Endothelial cell of umbilical vein (primary cell): ENCODE measurements around the gene SH3GLB2. TPM values are rescaled to one million over a fixed set of nuclear protein-coding genes. Genes with fewer than 3 reads are reported as not detected.

Source experiments
- BruUV-seq: library from RNA; stranded (reverse); fragments of 400-500 nt; replicated peaks from 2 replicates; lab custom pipeline; 2021; lab: Mats Ljungman, UMichigan
- CTCF ChIA-PET: fragments of 300-600, 350-600 bp; sonication (Branson Sonifier 250); formaldehyde crosslinking; loops from one replicate; lab custom pipeline; 2021; ENCODE audit warnings: antibody characterized with exemption, inconsistent platforms; lab: Charles Lee
- POLR2A ChIA-PET: fragments of 300-600, 350-600 bp; sonication (Branson Sonifier 250); formaldehyde crosslinking; loops from one replicate; lab custom pipeline; 2021; ENCODE audit warnings: antibody characterized with exemption, inconsistent platforms; lab: Charles Lee
- DNase-seq: peaks from one replicate; pipeline ENCODE4 v3.0.0-alpha.2; 2011; ENCODE audit warnings: low read depth, low spot score
- FAIRE-seq: peaks from 2 replicates; lab custom pipeline; 2011; peaks lifted over from hg19 to GRCh38; lab: Jason Lieb, UNC
- H2AFZ ChIP-seq: 2 replicates; pipeline ENCODE4 v1.6.0; 2012; ENCODE audit warnings: low read depth, low read length, control low read depth, inconsistent platforms
- H3K27ac ChIP-seq: 2 replicates; pipeline ENCODE4 v1.5.1; 2011; ENCODE audit warnings: low read depth, mild to moderate bottlenecking, control low read depth, low read length, moderate library complexity; ENCODE audit not compliant: insufficient read depth
- H3K27me3 ChIP-seq, 2 experiments: 2 replicates each; pipeline versions ENCODE4 v1.6.0 to v1.6.1; 2011; ENCODE audit warnings: low read length in 2 of 2, mixed read lengths in 1 of 2; ENCODE audit not compliant: control insufficient read depth in 2 of 2, insufficient read depth in 2 of 2
- H3K36me3 ChIP-seq, 2 experiments: 2 replicates in 1 of 2; 3 replicates in 1 of 2; pipeline ENCODE4 v1.5.1; 2011; ENCODE audit warnings: low read length in 2 of 2, mild to moderate bottlenecking in 1 of 2, moderate library complexity in 1 of 2; ENCODE audit not compliant: control insufficient read depth in 2 of 2, insufficient read depth in 2 of 2; ENCODE audit errors: extremely low read depth in 1 of 2
- H3K4me1 ChIP-seq: 3 replicates; pipeline ENCODE4 v1.5.1; 2011; ENCODE audit warnings: mild to moderate bottlenecking, low read length; ENCODE audit not compliant: control insufficient read depth, insufficient read depth; ENCODE audit errors: extremely low read depth
- H3K4me2 ChIP-seq: 2 replicates; pipeline ENCODE4 v1.6.1; 2011; ENCODE audit warnings: low read length, control low read depth, mixed read lengths; ENCODE audit not compliant: insufficient read depth
- H3K4me3 ChIP-seq, 3 experiments: fragments of 200-600 bp in 1 of 3; sonication (generic), shearing (Covaris generic) in 1 of 3; replicated peaks in 1 of 3; 2 replicates each; pipeline ENCODE4 v1.5.1; 2011 to 2016; ENCODE audit warnings: control low read depth in 3 of 3, low read length in 3 of 3, mild to moderate bottlenecking in 2 of 3, inconsistent platforms in 1 of 3, low read depth in 1 of 3, moderate library complexity in 1 of 3; ENCODE audit not compliant: insufficient read depth in 1 of 3
- H3K79me2 ChIP-seq: 2 replicates; pipeline ENCODE4 v1.6.0; 2012; ENCODE audit warnings: low read length, inconsistent platforms; ENCODE audit not compliant: control insufficient read depth, insufficient read depth
- H3K9ac ChIP-seq: replicated peaks from 2 replicates; pipeline ENCODE3; 2011; ENCODE audit warnings: low read length, control low read depth; ENCODE audit not compliant: insufficient read depth; ENCODE audit errors: extremely low read depth
- H3K9me1 ChIP-seq: replicated peaks from 3 replicates; pipeline ENCODE4 v1.6.0; 2011; ENCODE audit warnings: mild to moderate bottlenecking, low read length; ENCODE audit not compliant: control insufficient read depth, insufficient read depth; ENCODE audit errors: extremely low read depth
- H3K9me3 ChIP-seq: replicated peaks from 2 replicates; pipeline ENCODE4 v1.5.1; 2012; ENCODE audit warnings: low read length, inconsistent platforms; ENCODE audit not compliant: control insufficient read depth, insufficient read depth
- H4K20me1 ChIP-seq: replicated peaks from 2 replicates; pipeline ENCODE3; 2011; ENCODE audit warnings: mild to moderate bottlenecking, low read length; ENCODE audit not compliant: control insufficient read depth, insufficient read depth; ENCODE audit errors: extremely low read depth
- EZH2 ChIP-seq: IDR thresholded peaks from 2 replicates; pipeline ENCODE4 v1.6.1; 2012; ENCODE audit warnings: borderline replicate concordance, low read depth, mild to moderate bottlenecking, moderate library complexity, low read length, inconsistent platforms; ENCODE audit not compliant: severe bottlenecking
- GATA2 ChIP-seq: IDR thresholded peaks from 2 replicates; pipeline ENCODE4 v1.7.0; 2011; ENCODE audit warnings: low read depth, mild to moderate bottlenecking, moderate library complexity, mixed read lengths, low read length; ENCODE audit not compliant: insufficient read length, insufficient read depth
- JUN ChIP-seq: IDR thresholded peaks from 2 replicates; pipeline ENCODE4 v1.6.1; 2011; ENCODE audit warnings: borderline replicate concordance, low read depth; ENCODE audit not compliant: insufficient read length, insufficient read depth
- POLR2A ChIP-seq: IDR thresholded peaks from 2 replicates; pipeline ENCODE4 v1.6.1; 2012; ENCODE audit warnings: low read depth, mild to moderate bottlenecking, control low read depth, low read length
- dilution Hi-C: fragments of 300-500 bp; cut with MboI; formaldehyde crosslinking; loops from one replicate; pipeline ENCODE4 v1.15.0; 2019; ENCODE audit warnings: low sequenced_read_pairs; ENCODE audit not compliant: extremely low pct_ligation_motif_present
- intact Hi-C: fragments of 100-400 bp; cut with micrococcal nuclease; formaldehyde crosslinking; loops from one replicate; pipeline ENCODE4 v1.10.0; 2022
- polyA plus RNA-seq, 4 experiments: library from polyadenylated mRNA; depleted of rRNA in 3 of 4; stranded (reverse) in 3 of 4; unstranded in 1 of 4; fragments of >200 nt; gene quantifications; 2 replicates each; pipeline versions ENCODE4 v1.2.1 to v1.2.3, GENCODE V29; 2011 to 2012; ENCODE audit warnings: missing spikeins in 1 of 4
- total RNA-seq: library from RNA; stranded (reverse); gene quantifications from 2 replicates; pipeline ENCODE4 v1.2.3, GENCODE V29; 2021

SH3GLB2 gene
- total and polyA plus RNA-seq, 2 donors (not counting 3 experiments of a cell fraction or from before 2014, with no cell fraction given), result 58.8 to 77.5 TPM

DNA sequence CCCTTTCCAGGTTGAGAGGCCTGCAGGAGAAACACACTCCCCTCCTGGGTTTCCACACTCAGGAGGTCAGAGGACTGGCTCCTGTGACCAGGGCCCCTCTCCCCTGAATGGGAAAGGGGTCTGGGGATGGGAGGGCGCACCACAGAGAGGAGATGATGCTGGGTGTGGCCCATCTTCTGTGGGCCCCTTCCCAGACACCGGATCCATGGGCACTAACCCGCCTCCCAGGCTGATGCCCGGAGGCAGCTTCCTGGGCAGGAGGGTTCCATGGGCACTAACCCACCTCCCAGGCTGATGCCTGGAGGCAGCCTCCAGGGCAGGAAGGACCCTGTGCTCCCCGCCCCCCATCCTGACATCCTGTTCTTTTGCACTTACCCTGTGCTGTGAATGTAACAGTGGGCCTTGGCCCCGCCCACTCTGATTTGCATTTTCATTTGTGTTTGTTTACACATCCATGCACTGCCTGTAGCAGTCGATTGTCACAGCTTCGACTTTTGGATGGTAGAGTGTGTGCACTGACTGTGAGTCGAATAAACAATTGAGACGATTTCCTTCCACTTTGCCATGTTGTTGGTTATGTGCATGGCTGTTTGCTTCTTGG lies 43.5 kb upstream of the SH3GLB2 start:
- DNase-seq, result no peak
- Histone ChIP-seq H3K4me1 (no peaks in the 10 kb centered on the region), H3K4me2 (no peak overlapping the region), H3K27me3 (no peaks in the 10 kb centered on the region), H3K9me1 (no peaks in the 10 kb centered on the region), H3K9ac (no peak overlapping the region), H3K79me2 (no peaks in the 10 kb centered on the region), H3K4me3 (no peak overlapping the region), H3K9me3 (no peaks in the 10 kb centered on the region), H2AFZ (no peak overlapping the region), H3K36me3 (peaks cover 0 to 20% of the 10 kb centered on the region in 2 experiments), H4K20me1 (no peaks in the 10 kb centered on the region), H3K27ac (no peak overlapping the region)
- intact Hi-C loops (no loop called here), dilution Hi-C loops (no loop called here)
- BruUV-seq, result no TSS peak
- ChIA-PET POLR2A (no interaction called here), CTCF (no interaction called here)
- TF ChIP-seq EZH2, result no peak
- TF ChIP-seq JUN, result no peak
- TF ChIP-seq POLR2A, result no peak
- FAIRE-seq, result no peak

DNA sequence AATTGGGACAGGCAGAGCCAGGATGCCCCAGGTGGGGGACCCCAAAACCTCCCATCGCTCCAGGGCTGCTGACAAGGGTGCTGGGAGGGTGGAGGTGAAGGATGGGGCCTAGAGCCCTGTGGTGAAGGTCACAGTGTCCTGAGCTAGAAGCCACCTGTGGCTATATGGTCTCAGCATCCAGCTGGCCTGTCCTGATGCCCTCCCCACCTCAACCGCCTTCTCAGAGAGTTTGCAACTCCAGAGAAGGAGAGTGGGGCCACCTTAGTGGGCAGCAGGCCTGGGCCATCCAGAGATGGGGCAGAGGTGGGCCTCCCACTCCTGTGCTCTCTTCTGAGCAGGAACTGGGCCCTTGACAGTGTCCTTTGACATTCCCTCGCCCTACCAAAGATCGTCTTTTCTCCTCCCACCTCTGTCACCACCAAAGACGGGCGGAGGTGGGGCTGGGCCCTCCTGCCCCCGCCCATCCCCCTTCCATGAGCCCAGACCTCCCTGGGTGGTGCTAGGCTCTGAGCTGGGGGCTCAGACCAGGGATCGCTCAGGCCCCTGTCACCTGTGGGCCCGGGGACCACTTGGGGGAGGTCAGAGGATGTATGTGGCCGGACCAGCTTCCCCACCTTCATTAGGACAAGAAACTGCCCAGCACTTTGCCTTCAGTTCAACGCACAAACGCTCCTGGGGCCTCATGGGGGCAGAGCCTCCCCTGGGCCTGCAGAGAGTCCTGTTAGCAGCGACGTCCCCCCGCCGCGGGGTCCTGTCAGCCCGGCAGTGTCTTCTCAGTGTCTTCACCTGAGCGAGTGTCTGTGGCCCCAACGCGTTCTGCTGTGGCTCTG lies 42.8 kb upstream of the SH3GLB2 start:
- Histone ChIP-seq H3K4me3 (no peak overlapping the region), H3K4me1 (no peaks in the 10 kb centered on the region), H3K9me1 (no peaks in the 10 kb centered on the region), H3K27ac (no peak overlapping the region), H2AFZ (no peak overlapping the region), H3K9me3 (no peaks in the 10 kb centered on the region), H4K20me1 (no peaks in the 10 kb centered on the region), H3K4me2 (no peak overlapping the region), H3K9ac (no peak overlapping the region), H3K79me2 (no peaks in the 10 kb centered on the region), H3K36me3 (peaks cover 0 to 22% of the 10 kb centered on the region in 2 experiments), H3K27me3 (no peaks in the 10 kb centered on the region)
- intact Hi-C loops (no loop called here), dilution Hi-C loops (no loop called here)
- ChIA-PET CTCF (no interaction called here), POLR2A (no interaction called here)
- no peak for TF ChIP-seq GATA2
- FAIRE-seq (no peak), DNase-seq (no peak)
- no TSS peak for BruUV-seq
